Measurements from ENCODE around the gene TNFAIP2. TPM values are rescaled to one million over a fixed set of nuclear protein-coding genes. Genes with fewer than 3 reads are reported as not detected.

TNFAIP2 gene
- total RNA-seq, 1 donor from 2014 or later, result 108 TPM

DNA sequence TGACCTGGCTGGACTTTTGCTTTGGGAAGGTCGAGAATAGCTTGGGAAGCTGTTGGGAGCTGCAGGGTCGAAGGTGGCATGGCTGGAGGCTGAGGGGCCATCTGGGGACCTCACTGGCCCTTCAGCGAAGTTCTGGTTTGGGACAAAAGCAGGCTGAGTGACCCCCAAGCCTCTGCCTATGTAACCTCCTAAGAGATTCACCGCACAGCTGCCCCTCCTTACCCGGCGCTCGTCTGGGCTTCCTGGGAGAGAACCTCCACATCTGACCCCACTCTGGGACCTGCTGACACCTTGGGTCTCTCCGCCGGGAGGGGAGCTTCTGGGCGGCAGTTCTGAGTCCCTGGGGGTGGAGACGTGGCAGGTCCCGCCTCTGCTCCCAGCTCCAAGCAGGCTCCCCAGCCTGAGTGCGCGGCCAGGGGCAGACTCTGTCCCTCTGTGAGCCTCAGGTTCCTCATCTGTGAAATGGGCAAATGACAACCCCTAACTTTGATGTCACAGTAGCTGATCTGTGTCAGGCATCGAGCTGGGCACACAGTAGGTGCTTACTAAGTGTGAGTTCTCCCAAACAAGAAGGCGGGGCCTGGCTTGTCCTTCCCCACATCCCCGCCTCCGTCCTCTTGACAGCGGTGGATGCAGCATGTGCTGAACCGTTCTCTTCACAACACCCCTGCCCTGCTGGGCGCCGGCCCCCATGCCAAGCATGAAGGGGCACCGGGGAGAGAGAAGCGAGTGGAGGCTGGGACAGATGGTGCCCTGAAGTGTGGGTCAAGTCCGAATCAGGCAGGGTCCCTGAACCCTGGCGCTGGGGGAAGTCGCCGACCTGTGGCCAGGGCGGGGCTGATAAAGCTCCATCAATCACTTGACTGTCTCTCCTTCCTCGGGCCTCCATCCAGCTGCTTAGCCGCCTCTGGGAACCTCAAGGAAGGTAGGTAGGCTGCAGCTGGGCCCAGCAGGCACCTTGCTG is 25.0 kb upstream of the TNFAIP2 start:
- Mint-ChIP-seq H3K27ac (no peak overlapping the region), H3K4me3 (no peak overlapping the region), H3K9me3 (no peaks in the 10 kb centered on the region), H3K27me3 (ENCODE audit: low read depth) (peaks cover 4% of the 10 kb centered on the region), H3K4me1 (no peaks in the 10 kb centered on the region), H3K36me3 (no peaks in the 10 kb centered on the region)
- no peak for TF ChIP-seq CTCF (IDR thresholded peaks at IDR 0.05; ENCODE audit: unreplicated experiment)
- no peak for DNase-seq (ENCODE audit: low spot score in 2 of 2, unreplicated experiment in 2 of 2)

- peaks cover 2% of the 10 kb centered on the region for H3K4me1 Mint-ChIP-seq
- H3K36me3 Mint-ChIP-seq, result no peaks in the 10 kb centered on the region
- no peak overlapping the region for H3K4me3 Mint-ChIP-seq
- peaks cover 8% of the 10 kb centered on the region for H3K27me3 Mint-ChIP-seq (ENCODE audit: low read depth)
- H3K27ac Mint-ChIP-seq, result no peak overlapping the region
- no peaks in the 10 kb centered on the region for H3K9me3 Mint-ChIP-seq
- TF ChIP-seq CTCF (IDR thresholded peaks at IDR 0.05; ENCODE audit: unreplicated experiment), result no peak
- DNase-seq (ENCODE audit: low spot score in 2 of 2, unreplicated experiment in 2 of 2), result no peak
Observed at GRCh38 chr14:103099081-103099732, 24.1 kb upstream of the TNFAIP2 start.

DNA sequence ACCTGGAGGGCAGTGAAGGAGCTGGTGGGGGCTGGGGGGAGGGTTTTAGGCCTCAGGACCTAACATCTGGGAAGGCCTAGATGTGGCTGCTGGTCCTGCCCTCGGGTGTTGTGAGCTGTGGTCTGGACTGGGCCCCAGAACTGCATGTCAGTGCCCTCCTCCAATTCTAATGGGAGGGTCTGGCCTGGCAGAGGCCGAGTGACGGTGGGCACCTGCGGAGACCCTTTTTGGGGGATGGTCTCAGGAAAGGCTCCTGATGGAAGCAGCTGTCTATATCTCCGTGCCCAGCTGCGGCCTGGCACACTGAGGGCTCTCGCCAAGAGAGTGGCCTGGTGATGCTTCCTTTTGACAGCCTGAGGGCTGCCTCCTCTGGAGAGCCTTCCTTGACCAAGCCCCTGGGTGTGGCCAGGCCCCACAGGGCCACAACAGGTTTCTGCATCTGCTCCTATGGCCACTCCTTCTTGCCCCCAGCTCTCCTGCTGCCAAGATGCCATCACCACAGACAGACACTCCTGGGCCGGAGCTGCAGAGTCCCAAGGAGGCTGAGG is 23.5 kb upstream of the TNFAIP2 start:
- no peaks in the 10 kb centered on the region for H3K9me3 Mint-ChIP-seq
- TF ChIP-seq CTCF (IDR thresholded peaks at IDR 0.05; ENCODE audit: unreplicated experiment), result no peak
- no peak for DNase-seq (ENCODE audit: low spot score in 2 of 2, unreplicated experiment in 2 of 2)
- no peak overlapping the region for H3K4me3 Mint-ChIP-seq
- peaks cover 14% of the 10 kb centered on the region for H3K27me3 Mint-ChIP-seq (ENCODE audit: low read depth)
- H3K4me1 Mint-ChIP-seq, result peaks cover 4% of the 10 kb centered on the region
- H3K36me3 Mint-ChIP-seq, result no peaks in the 10 kb centered on the region
- H3K27ac Mint-ChIP-seq, result no peak overlapping the region

DNA sequence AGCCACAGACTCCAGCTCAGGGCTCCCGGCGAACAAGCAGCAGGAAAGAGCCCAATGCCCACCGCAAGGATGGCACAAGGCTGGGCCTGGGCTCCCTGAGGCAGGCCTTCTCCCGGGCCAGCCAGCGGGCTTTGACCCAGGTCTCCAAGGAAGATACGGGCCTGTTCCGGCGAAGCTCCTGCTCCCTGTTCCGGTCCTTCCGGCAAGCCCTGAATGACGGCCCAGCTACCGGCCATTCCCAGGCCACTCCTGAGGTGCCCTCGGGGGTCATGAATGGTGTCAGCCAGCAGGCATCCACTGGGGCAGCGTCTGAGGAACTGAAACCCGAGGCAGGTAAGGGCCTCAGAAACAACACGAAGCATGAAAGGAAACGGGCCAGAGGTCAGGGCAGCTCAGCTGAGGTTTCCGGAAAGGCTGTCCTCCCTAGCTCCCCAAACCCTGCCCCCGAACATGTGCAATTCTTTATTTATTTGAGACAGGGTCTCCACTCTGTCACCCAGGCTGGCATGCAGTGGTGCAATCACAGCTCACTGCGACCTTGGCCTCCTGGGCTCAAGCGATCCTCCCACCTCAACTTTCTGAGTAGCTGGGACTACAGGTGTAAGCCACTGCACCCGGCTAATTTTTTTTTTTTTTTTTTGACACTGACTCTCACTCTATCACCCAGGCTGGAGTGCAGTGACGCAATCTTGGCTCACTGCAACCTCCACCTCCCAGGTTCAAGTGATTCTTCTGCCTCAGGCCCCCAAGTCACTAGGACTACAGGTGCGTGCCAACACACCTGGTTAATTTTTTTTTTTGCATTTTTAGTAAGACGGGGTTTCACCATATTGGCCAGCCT is 22.8 kb upstream of the TNFAIP2 start:
- peaks cover 9% of the 10 kb centered on the region for H3K4me1 Mint-ChIP-seq
- H3K27me3 Mint-ChIP-seq (ENCODE audit: low read depth), result peaks cover 17% of the 10 kb centered on the region
- H3K4me3 Mint-ChIP-seq, result no peak overlapping the region
- no peak for DNase-seq (ENCODE audit: low spot score in 2 of 2, unreplicated experiment in 2 of 2)
- no peak for TF ChIP-seq CTCF (IDR thresholded peaks at IDR 0.05; ENCODE audit: unreplicated experiment)
- no peaks in the 10 kb centered on the region for H3K36me3 Mint-ChIP-seq
- no peaks in the 10 kb centered on the region for H3K9me3 Mint-ChIP-seq
- H3K27ac Mint-ChIP-seq, result no peak overlapping the region

- H3K4me3 Mint-ChIP-seq, result no peak overlapping the region
- DNase-seq (ENCODE audit: low spot score in 2 of 2, unreplicated experiment in 2 of 2), result no peak
- peaks cover 9% of the 10 kb centered on the region for H3K4me1 Mint-ChIP-seq
- no peak for TF ChIP-seq CTCF (IDR thresholded peaks at IDR 0.05; ENCODE audit: unreplicated experiment)
- H3K36me3 Mint-ChIP-seq, result no peaks in the 10 kb centered on the region
- no peak overlapping the region for H3K27ac Mint-ChIP-seq
- H3K9me3 Mint-ChIP-seq, result no peaks in the 10 kb centered on the region
- peaks cover 17% of the 10 kb centered on the region for H3K27me3 Mint-ChIP-seq (ENCODE audit: low read depth)
Observed at GRCh38 chr14:103101257-103101962, 21.9 kb upstream of the TNFAIP2 start.
